ENCODE measurements around the gene MKNK2.
"Not testable (repeated sequence)": the region's sequence is repeated elsewhere in the genome, so short reads cannot be mapped to it uniquely, and the experiment has no call there.

DNA sequence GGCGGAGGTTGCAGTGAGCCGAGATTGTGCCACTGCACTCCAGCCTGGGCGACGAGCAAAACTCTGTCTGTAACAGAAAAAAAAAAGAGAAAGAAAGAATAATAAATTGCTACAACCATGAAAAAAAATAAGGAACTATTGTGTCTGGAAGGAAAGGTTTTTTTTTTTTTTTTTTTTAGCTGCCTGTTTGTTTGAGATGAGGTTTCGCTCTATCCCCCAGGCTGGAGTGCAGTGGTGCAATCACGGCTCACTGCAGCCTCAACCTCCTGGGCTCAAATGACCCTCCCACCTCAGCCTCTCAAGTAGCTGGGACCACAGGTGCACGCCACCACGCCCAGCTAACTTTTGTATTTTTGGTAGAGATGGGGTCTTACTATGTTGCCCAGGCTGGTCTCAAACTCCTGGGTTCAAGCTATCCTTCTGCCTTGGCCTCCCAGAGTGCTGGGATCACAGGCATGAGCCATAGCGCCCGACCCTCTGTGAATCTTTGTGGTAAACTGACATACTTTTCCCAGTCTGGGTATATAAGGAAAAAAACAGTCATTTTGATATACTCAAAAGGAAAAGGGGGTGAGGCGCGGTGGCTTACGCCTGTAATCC is 41.0 kb upstream of the MKNK2 start:
- TF ChIP-seq, protein P1, sequence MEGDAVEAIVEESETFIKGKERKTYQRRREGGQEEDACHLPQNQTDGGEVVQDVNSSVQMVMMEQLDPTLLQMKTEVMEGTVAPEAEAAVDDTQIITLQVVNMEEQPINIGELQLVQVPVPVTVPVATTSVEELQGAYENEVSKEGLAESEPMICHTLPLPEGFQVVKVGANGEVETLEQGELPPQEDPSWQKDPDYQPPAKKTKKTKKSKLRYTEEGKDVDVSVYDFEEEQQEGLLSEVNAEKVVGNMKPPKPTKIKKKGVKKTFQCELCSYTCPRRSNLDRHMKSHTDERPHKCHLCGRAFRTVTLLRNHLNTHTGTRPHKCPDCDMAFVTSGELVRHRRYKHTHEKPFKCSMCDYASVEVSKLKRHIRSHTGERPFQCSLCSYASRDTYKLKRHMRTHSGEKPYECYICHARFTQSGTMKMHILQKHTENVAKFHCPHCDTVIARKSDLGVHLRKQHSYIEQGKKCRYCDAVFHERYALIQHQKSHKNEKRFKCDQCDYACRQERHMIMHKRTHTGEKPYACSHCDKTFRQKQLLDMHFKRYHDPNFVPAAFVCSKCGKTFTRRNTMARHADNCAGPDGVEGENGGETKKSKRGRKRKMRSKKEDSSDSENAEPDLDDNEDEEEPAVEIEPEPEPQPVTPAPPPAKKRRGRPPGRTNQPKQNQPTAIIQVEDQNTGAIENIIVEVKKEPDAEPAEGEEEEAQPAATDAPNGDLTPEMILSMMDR (IDR thresholded peaks at IDR 0.05), result not testable (repeated sequence)
- not testable (repeated sequence) for TF ChIP-seq YY1 (IDR thresholded peaks at IDR 0.05; ENCODE audit: low read depth); RCOR1 (IDR thresholded peaks at IDR 0.05; ENCODE audit: low read length); RAD21 (IDR thresholded peaks at IDR 0.05; ENCODE audit: low read length); CHD2 (IDR thresholded peaks at IDR 0.05; ENCODE audit: low read length, partially characterized antibody); FOXM1 (IDR thresholded peaks at IDR 0.05; ENCODE audit: low read depth)
